GM18517 (cell line): Measurements from ENCODE around the gene KRT23.

Experiments used
- ATAC-seq: cut with Tn5 transposase; IDR thresholded peaks from one replicate; pipeline ENCODE4 v1.9.1; 2021; ENCODE audit warnings: mild to moderate bottlenecking, moderate library complexity; ENCODE audit not compliant: unreplicated experiment

KRT23 gene, protein sequence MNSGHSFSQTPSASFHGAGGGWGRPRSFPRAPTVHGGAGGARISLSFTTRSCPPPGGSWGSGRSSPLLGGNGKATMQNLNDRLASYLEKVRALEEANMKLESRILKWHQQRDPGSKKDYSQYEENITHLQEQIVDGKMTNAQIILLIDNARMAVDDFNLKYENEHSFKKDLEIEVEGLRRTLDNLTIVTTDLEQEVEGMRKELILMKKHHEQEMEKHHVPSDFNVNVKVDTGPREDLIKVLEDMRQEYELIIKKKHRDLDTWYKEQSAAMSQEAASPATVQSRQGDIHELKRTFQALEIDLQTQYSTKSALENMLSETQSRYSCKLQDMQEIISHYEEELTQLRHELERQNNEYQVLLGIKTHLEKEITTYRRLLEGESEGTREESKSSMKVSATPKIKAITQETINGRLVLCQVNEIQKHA

DNA sequence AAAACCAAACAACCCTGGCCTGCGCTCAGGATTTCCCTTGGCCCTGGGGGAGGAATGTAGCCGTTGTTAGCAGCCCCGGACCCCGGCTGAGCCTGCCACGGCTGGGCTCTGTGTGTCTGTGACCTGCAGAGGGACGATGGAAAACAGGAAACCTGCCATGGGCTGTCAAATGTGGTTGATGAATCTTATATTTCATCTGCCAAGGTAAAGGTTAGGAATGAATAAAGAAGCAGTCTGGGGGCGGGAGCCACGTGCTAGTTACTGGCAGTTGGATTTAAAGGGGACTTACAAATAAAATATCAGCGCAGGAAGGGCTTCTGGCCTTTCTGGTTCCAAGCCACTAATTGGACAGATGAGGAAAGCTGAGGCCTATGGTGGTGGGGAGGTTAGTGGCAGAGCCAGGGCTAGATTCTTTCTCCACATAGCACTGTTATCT is at the start of gene KRT23:
Gene KRT23 (minus strand): TSS at position 263 of the 436 bp plus-strand sequence. CDS start 1,043 bp downstream, outside the sequence.
- ATAC-seq, result no peak

DNA sequence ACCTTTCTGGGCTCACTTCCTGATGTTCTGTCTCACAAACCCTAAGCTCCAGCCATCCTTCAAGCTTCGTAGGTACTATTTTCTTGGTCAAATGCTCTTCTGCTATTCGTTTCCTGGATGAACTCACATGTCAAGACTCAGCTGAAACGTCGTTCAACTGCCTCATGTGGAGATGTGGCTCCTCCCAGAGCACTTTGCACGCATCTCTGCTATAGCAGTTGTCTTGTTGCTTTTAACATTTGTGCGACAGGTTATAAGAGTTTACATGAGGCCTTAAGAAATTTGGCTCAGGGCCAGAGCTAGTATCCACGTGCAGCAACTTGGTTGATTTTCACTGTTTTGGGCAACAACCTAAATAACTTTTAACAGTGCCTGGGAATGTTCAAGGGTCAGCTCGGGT is 49.5 kb upstream of the KRT23 start:
- no peak for ATAC-seq

DNA sequence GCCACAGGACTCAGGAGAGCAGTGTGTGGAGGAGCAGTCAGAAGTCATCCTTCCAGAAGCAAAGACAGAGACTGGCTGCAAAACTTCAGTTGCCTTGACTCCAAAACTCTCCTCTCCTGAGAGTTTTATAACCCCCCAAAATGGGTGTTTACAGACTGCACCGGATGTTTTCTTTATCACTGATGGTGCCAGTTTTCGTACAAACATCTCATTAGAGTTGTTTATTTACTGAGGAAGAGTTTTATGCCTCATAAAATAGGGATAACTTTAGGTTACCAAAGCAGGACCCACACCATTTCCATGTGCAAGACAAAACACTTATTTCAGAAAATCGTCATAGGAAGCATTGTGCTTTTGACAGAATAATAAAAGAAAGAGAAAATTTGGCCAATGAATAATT is 46.8 kb upstream of the KRT23 start, which contains the start of gene KRT40:
Gene KRT40 (minus strand): TSS at position 101 of the 400 bp plus-strand sequence. CDS start 53 bp downstream, at position 48.
- no peak for ATAC-seq

DNA sequence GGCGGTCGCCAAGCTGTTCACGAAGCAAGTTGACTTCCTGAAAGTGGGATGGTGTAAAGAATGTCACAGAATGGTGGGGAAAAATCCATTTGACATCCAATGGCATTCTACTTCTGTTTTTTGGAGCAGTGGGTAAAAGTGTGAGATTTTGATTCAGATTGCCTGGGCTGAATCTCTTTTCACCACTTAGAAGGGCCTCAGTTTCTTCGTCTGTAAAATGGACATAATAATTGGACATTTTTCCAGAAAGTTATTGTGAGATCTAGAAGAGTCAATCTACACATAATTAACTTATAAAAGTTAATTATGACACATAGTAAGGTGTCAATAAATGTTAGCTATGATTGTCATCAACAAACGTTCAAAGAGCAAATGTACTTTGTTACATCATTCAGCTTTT is 43.7 kb upstream of the KRT23 start:
- ATAC-seq, result no peak

DNA sequence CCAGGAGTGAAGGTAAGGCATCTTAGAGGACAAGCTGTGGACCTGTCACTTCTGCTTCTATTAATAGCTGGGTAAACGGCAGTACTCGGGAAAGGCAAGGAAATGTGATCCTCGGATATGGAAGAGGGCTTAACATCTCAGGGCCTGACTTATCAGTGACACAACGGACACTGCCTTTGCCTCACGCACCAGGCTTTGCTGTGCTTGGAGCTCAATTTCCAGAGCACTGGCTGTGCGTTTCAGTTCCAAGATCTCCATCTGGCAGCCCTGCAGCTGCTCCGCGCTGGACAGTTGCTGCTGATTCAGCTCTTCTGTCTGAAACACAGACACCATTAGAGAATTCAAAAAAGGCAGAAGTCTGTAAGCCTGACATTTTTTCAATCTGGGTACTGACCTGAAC is 43.1 kb upstream of the KRT23 start:
- no peak for ATAC-seq

DNA sequence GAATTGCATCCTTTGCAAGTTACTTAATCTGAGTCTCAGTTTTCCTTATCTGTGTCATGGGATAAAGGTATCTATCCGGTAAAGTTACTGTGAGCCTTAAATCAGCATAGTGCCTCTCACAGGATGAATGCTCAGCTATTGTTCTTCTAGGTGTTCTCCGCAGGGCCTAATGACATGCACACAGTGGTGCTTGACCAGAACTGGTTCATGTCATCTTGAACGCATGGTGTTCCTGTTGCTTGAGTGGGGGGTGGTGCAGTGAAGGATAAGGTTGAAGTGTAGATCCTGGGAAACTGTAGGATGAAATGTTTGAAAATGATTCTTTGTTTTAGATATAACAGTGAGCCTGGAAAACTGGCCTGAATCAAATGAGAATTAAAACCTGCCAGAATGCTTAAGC is 42.7 kb upstream of the KRT23 start:
- ATAC-seq, result no peak

DNA sequence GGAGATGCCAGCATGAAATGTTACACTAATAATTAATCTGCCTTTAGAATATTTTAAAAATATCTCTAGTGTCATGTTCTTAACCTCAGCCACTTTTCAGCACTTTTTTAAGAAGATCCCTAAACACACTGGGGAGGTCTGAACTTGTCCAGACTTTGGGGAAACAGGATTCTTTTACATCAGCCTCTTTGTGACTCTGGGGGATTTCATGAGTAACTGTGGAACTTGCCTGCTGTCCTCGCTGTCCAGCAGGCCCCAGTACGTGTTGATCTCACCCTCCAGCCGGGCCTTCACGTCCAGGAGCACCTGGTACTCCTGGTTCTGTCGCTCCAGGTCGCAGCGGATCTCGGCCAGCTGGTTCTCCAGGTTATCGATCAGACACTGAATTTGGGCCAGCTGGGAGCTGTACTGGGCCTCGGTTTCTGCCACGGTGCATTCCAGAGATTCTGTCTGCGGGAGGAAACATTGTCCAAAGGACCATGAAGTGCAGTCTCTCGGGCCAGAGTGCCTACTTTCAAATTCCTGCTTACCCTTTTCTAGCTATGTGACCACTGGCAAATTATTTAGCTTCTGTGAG is 41.2 kb upstream of the KRT23 start:
- no peak for ATAC-seq

DNA sequence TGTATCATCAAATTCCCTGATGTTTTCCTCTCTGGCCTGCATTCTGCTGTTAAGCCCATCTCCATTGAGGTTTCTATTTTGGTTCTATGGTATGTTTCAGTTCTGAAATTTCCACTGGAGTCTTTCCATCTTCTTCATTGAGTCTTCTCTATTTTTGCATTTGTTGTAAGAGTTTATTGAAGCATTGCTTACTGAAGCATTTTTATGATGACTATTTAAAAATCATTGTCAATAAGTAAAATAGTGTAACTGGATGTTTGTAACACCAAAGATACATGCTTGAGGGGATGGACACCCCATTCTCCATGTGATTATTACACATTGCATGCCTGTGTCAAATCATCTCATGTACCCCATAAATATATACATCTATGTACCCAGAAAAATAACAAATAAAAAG is 38.1 kb upstream of the KRT23 start:
- no peak for ATAC-seq

DNA sequence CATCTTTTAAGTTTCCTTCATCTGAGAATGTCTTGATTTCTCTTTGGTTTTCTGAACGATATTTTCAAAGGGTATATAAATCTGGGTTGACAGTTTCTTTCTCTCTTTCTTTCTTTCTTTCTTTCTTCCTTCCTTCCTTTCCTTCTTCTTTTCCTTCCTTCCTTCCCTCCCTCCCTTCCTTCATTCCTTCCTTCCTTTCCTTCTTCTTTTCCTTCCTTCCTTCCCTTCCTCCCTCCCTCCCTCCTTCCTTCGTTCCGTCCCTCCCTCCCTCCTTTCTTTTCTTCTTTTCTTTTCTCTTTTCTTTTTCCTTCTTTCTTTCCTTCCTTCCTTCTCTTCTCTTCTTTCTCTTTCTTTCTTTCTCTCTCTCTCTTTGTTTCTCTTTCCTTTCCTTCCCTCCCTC is 36.9 kb upstream of the KRT23 start:
- no peak for ATAC-seq

DNA sequence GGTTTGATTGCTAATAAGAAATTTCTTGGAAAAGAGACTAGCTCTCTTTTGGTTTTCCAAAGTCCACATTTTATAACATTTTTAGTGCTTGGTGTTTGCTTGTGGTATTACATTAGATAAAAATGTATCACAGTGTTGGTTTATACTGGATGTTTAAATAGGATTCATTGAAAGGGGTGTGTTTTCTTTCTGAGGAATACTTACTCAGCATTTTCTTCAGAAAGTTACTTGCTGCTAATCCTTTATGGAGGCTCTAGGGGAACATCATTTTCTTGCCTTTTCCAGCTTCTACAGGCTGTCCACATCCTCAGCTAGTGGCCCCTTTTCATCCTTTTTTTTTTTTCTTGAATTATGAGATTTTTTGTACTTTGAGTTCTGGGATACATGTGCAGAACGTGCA is 30.1 kb upstream of the KRT23 start:
- ATAC-seq, result no peak

DNA sequence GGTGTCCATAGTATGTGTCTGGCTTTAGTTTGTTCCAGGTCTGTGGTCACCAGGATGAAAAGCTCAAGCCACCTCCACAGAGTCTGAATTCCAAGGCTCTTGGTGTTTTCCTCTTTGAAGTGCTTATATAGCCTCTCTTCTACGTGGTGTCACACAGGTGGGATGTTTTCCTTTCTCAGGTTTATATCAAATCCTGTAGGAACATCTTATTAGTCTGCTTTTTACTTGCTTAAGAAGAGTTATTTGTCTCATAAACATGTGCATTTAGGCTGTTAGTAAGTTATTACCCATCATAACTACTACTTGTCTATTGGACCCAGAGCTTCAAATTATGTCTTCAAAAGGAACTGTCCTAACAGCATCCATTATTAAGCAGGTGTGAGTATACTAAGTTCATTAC is 29.4 kb upstream of the KRT23 start, which contains the start of gene KRT39:
Gene KRT39 (minus strand): TSS at position 101 of the 400 bp plus-strand sequence. CDS start 92 bp downstream, at position 9.
- no peak for ATAC-seq

DNA sequence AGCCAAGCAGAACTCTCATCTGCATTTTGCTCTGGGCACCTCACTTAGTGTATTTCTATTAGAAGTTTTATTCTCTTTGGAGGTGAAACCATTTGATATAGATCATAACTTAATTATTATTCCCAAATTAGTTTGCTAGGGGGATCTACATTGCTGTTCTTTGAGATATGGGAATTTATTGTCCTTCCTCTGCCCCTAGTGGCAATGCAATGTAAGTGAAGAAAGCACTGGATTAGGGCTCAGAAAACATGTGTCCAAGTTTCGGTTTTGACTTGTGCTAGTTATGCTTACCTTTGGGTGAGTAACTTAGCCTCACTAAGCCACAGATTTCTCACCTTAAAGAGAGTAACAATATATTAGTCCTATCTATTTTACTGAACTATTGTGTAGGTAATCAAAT is 26.4 kb upstream of the KRT23 start:
- no peak for ATAC-seq

DNA sequence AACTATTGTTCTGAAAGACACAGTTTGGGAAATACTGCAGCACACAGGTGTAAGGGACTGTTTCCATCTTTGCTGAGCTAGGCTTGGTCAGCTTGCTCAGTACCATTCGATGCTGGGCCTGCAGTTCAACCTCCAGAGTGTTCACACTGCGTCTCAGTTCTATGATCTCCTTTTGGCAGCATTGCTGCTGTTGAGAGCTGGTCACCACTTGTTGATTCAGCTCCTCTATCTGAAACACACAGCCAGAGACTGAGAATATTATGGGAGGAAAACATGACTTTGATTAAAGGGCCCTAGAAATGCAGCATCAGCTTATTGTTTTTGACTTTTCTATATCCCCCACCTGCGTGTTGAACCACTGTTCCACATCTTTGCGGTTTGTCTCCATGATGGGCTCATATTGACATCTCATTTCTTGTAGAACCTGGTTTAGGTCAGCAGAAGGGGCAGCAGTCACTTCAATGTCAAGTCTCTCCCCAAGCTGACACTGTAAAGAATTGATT is 24.7 kb upstream of the KRT23 start:
- ATAC-seq, result no peak

DNA sequence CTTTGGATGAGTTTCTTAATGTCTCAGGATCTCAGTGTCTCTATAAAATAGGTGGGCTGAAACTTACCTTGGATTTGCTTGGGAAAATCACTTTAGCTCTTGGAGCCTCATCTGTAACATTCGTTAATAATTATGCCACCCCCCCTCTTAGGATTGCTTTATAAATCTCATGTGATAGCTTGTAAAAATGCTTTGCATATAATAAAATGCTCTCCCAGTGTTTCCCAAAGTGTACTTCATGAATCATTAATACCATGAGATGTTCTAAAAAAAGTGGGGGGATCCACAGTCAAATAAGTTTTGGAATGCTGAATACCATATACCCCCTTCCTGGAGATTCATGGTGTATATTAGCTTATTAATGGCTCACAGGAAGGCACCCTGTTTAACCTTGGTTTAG is 24.1 kb upstream of the KRT23 start:
- no peak for ATAC-seq

DNA sequence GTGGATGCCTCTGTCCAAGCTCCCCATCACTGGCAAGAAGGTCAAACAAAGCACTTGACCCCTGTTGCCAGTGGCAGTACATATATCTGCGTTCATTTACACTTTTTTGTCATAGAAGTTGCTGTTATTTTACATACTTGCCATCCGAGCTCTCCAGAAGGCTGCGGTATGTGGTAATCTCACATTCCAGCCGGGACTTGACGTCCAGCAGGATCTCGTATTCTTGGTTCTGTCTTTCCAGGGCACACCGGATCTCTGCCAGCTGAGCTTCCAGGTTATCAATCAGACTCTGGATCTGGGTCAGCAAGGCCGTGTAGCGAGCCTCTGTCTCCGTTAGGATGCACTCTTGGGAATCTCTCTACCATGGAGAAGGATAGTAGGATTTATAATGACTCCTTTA is 22.7 kb upstream of the KRT23 start:
- no peak for ATAC-seq

DNA sequence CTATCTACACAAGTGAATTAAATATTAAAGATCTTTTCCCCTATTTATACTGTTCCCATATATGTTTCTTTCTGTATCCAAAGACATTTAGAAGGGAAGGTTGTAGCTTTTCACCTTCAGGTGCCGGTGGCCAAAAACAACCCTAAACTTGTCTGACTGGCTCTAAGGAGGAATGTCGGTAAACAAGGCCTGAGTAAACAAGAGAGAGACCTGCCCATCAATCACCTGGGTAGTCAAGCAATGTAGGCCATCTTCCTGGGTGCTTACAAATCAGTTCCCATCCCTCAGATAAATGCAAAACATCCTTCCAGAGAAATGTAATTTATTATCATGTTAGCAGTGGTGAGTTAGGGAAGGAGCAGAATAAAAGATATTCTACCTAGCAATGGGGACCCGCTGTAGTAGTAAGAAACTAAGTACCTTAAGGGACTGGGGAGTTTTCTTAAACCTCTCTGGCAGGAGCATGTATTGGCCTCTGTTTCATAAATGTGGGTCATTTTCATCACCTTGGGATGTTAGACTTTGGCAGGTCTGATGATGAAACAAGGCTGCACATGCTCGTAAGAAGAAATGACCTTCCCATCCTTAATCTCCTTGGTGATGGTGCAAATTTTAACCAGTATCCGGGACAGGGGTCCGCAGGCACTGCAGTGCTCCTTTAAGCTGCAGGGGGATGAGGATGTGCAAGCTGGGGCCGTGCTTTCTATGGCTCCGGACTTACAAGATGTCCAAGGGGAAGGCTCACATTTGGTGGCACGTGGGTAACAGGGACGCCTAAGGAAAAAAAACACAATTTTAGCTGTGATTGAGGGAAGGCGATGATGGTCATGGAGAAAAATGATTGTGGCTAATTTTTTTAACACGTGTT is 20.9 kb upstream of the KRT23 start:
- ATAC-seq, result no peak

DNA sequence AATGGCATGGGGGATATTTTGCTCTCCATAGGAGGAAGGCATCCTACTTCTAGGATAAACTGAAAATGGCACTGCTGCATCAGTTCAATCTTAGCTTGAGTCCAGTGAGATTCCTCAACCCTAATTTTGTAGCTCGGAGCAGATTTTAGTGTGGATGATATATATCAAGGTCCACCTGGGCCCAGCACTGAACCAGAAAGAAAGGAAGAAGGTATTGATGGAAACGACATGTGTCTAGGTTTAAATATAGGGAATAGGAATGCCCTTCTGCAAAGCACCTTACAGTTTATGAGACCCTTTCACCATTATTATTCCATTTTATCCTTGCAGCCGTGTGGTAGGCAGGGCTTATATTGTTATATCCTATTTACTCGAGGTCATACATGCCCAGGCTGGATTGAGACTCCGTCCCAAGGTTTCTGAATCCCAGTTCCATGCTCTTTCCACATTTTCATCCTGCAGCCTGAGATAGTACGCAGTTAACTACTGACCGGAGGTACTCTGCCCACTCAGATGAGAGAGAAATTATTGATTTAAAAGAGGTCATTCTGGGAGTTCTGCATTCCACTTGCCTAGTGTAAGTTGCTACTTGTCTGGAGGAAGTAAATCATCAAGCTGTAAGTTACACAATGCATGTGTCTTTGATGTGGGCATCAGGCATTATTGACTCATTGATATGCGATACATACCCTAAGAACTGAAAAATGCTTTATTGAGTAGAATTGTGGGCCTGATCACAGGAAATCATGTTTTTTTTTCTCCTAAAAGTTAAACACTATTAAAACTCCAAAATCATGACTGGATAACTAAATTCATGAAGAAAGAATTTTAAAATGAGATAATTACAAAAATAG is 19.2 kb upstream of the KRT23 start:
- no peak for ATAC-seq

DNA sequence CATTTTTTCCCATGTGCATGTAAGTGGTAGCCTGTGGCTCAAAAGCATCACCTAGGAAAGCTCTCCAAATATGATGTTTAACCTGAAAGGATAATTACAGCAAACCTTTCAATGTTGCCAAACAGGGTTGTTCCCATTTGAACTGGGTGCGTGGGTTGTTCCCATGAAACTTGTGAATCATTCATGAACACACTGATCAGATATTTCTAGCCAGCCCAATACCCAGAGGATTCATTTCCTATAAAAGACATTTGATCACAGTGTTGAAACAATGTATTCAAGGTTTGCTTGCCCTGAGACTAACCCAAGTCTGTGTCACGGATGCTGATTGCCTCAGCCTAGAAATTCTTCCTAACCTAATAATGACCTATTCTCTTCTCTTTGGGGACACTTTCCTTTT is 16.4 kb upstream of the KRT23 start:
- ATAC-seq, result no peak

DNA sequence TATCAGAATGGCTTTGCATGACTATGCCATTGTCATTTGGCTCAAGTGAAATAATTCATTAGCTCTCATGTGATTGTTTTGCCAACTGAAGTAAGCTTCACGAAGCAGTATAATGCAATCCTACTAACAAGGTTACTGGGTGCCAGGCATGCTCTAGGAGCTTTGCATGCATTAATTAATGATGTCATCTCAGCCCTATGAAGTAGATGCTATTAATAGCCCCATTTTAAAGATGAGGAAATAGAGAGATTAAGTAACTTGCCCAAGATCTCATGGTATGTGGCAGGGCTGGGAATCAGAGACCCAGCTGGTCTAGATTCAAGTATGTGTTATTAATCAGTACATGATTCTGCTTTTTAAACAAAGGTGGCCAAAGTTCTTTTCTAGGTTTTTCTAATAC is 15.2 kb upstream of the KRT23 start:
- ATAC-seq, result no peak

DNA sequence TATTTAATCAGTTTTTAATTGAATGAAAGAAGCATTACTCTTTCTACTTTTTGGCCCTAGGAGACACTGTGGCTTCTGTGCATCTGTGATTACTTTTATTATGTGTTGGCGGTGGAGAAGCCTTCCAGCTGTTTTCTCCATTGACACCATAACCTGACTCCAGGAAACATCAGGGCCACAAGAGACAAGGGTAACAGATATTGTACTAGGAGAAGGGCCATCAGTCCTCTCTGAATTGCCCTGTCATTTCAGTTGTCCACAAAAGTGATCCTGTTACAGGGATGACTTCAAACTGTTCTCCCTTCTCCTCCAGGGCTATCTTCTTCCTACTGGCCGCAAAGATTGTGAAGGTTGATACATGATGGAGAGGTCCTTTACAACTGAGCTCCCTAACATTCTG is 14.7 kb upstream of the KRT23 start:
- ATAC-seq, result no peak
